Measurements from ENCODE around the gene THSD8. TPM values are rescaled to one million over a fixed set of nuclear protein-coding genes. Genes with fewer than 3 reads are reported as not detected.

Gene THSD8
- total RNA-seq, 1 donor from 2014 or later: not detected

- Histone ChIP-seq H3K27me3 (peaks cover 13% of the 10 kb centered on the region), H3K79me2 (ENCODE audit: low read depth) (no peaks in the 10 kb centered on the region), H4K20me1 (ENCODE audit: low read depth) (no peaks in the 10 kb centered on the region), H3K9ac (no peak overlapping the region), H3K4me3 (no peak overlapping the region), H2AFZ (replicated peaks) (no peak overlapping the region), H3K4me1 (peaks cover 11% of the 10 kb centered on the region), H3K36me3 (no peaks in the 10 kb centered on the region), H3F3A (ENCODE audit: low read depth) (peaks cover 34% of the 10 kb centered on the region), H3K4me2 (no peak overlapping the region), H3K9me3 (ENCODE audit: low read depth) (no peaks in the 10 kb centered on the region), H3K27ac (no peak overlapping the region)
- H3K4me3 Mint-ChIP-seq: peak overlapping the region; percentile 34
- no peaks in the 10 kb centered on the region for H3K9me3 Mint-ChIP-seq
- peaks cover 20% of the 10 kb centered on the region for H3K4me1 Mint-ChIP-seq
- H3K36me3 Mint-ChIP-seq: peaks cover 4% of the 10 kb centered on the region
- no peak overlapping the region for H3K27ac Mint-ChIP-seq
- H3K27me3 Mint-ChIP-seq (ENCODE audit: insufficient read depth, low read depth): peaks cover 5% of the 10 kb centered on the region
- TF ChIP-seq EZH2phosphoT487 (IDR thresholded peaks at IDR 0.05): no peak
- TF ChIP-seq CTCF (IDR thresholded peaks at IDR 0.05): peak; percentile 22
- DNase-seq (ENCODE audit: low spot score): no peak
Observed at GRCh38 chr19:12773571-12773970, 28.3 kb upstream of the THSD8 start.

DNA sequence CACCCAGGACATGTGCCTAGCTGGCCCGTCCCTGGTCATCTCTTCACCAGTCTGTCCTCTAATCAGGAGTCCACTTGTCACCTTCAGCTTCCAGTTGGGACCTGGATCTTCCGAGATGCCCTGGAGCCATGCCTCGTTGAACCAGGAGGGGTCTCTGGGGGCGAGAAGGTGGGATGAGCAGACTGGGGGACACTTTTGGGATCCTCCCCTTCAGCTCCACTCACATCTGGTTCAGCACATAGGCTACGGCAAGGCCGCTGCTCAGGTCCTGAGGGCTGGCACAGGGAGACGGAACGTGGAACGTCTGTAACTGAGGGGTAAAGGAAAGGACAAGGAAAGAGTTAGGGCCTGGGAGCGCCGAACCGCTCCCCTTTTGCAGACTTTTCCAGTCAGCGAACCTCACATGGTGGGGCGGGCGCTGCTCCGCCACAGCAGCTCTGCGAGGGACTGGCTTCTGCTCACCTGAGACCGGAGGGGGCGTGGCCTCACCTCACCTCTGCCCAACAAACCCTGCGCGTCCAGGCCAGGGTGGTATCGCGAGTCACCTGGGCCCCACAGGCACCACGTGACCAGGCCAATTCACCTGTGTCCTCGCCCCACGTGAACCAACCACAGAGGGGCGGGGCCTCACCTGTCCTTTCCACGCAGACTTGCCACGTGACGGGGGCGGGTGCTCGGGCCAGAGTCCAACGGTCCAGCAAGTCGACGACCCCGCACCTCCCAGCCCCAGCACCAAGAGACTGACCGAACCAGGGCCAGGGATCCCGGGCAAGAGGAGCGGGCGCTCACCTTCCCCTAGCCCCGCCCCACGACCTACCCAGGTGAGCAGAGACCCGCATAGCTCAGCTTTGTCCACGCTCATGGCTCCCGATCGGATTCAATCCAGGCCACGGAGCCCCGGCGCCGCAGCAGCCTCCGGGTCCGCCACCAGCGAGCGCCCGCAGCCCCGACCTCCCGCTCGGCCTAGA is 27.0 kb upstream of the THSD8 start, which contains the start of gene HOOK2:
Gene HOOK2, minus strand, starts transcription at position 965 of the 968 bp plus-strand sequence. Its CDS starts 103 bp downstream, at position 862.
- H3K27me3 Mint-ChIP-seq (ENCODE audit: insufficient read depth, low read depth): peaks cover 9% of the 10 kb centered on the region
- H3K9me3 ChIP-seq (ENCODE audit: low read depth): no peaks in the 10 kb centered on the region
- no peaks in the 10 kb centered on the region for H3K9me3 Mint-ChIP-seq
- peaks cover 20% of the 10 kb centered on the region for H3K4me1 ChIP-seq
- peaks cover 13% of the 10 kb centered on the region for H3K27me3 ChIP-seq
- no peaks in the 10 kb centered on the region for H3K79me2 ChIP-seq (ENCODE audit: low read depth)
- DNase-seq (ENCODE audit: low spot score): peak; percentile 37
- no peaks in the 10 kb centered on the region for H3K36me3 ChIP-seq
- H3F3A ChIP-seq (ENCODE audit: low read depth): peaks cover 42% of the 10 kb centered on the region
- H4K20me1 ChIP-seq (ENCODE audit: low read depth): no peaks in the 10 kb centered on the region
- H3K27ac Mint-ChIP-seq: no peak within 1 kb of the TSS
- peak within 1 kb of the TSS; percentile 83 for H3K4me3 Mint-ChIP-seq
- H3K4me1 Mint-ChIP-seq: peaks cover 27% of the 10 kb centered on the region
- H2AFZ ChIP-seq (replicated peaks): peak within 1 kb of the TSS; percentile 97
- peak within 1 kb of the TSS; percentile 78 for H3K4me3 ChIP-seq
- TF ChIP-seq CTCF (IDR thresholded peaks at IDR 0.05) (no peak), EZH2phosphoT487 (IDR thresholded peaks at IDR 0.05) (no peak), EZH2 (IDR thresholded peaks at IDR 0.05) (no peak)
- H3K4me2 ChIP-seq: peak within 1 kb of the TSS; percentile 95
- H3K27ac ChIP-seq: no peak within 1 kb of the TSS
- no peak within 1 kb of the TSS for H3K9ac ChIP-seq
- H3K36me3 Mint-ChIP-seq: peaks cover 4% of the 10 kb centered on the region

DNA sequence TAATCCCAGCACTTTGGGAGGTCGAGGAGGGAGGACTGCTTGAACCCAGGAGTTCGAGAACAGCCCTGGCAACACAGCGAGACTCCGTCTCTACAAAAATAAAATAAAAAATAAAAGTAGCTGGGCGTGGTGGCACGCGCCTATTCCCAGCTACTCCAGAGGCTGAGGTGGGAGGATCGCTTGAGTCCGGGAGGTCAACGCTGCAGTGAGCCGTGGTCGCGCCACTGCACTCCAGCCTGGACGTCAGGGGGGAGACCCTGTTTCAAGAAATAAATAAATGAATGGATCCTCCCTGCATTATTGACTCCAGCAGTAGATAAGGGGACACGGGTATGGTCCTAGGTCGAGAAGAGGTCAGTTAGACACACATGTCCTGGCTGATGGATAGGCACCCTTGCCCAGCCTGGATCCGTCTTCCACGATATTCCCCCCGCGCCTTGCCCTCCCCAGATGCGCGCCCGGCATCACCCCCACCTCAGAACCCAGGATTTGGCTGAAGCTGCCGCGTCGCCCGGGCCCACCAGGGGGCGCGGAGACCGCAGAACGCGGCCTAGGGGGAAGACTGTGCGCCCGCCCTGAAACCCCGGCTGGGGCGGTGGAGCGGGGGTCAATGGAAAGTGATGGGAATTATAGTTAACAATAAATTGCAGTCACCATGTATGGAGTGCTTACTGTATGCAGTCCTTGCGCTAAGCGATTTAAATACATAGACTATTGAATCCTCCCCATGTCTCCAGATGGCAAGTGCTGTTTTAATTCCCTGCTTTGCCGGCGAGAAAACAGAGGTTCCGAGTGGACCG is 24.5 kb upstream of the THSD8 start:
- Mint-ChIP-seq H3K9me3 (peaks cover 2% of the 10 kb centered on the region), H3K4me1 (peaks cover 33% of the 10 kb centered on the region), H3K27me3 (ENCODE audit: insufficient read depth, low read depth) (peaks cover 16% of the 10 kb centered on the region), H3K36me3 (peaks cover 4% of the 10 kb centered on the region), H3K4me3 (peak overlapping the region; percentile 84), H3K27ac (no peak overlapping the region)
- Histone ChIP-seq H3K4me2 (peak overlapping the region; percentile 91), H3K79me2 (ENCODE audit: low read depth) (no peaks in the 10 kb centered on the region), H3K9ac (no peak overlapping the region), H3K27ac (no peak overlapping the region), H3K36me3 (no peaks in the 10 kb centered on the region), H3K27me3 (peaks cover 10% of the 10 kb centered on the region), H3F3A (ENCODE audit: low read depth) (peaks cover 52% of the 10 kb centered on the region), H3K4me1 (peaks cover 22% of the 10 kb centered on the region), H3K9me3 (ENCODE audit: low read depth) (no peaks in the 10 kb centered on the region), H4K20me1 (ENCODE audit: low read depth) (no peaks in the 10 kb centered on the region), H2AFZ (replicated peaks) (peak overlapping the region; percentile 27), H3K4me3 (peak overlapping the region; percentile 60)
- DNase-seq (ENCODE audit: low spot score): peak; percentile 89
- TF ChIP-seq EZH2phosphoT487 (IDR thresholded peaks at IDR 0.05): no peak
- TF ChIP-seq CTCF (IDR thresholded peaks at IDR 0.05): peak; percentile 98
- TF ChIP-seq EZH2 (IDR thresholded peaks at IDR 0.05): peak; percentile 9
